Dendritic cell treated with granulocyte-macrophage colony-stimulating factor and Interleukin-4, amounts not matched to agents 40 ng/mL and 50 ng/mL, for 4 days (primary cell): Measurements from ENCODE around the gene OPTC.
A peak's percentile ranks its signal among the peaks of the same experiment; 100 is the strongest.

Source experiments
- H3K27ac Mint-ChIP-seq: one replicate; pipeline ENCODE4 v1.8.0; 2022; ENCODE audit warnings: mild to moderate bottlenecking, mixed read lengths
- H3K27me3 Mint-ChIP-seq: one replicate; pipeline ENCODE4 v1.8.0; 2022; ENCODE audit warnings: mild to moderate bottlenecking, mixed read lengths
- H3K36me3 Mint-ChIP-seq: one replicate; pipeline ENCODE4 v1.8.0; 2022; ENCODE audit warnings: low read depth, mixed read lengths
- H3K4me1 Mint-ChIP-seq: one replicate; pipeline ENCODE4 v1.8.0; 2022; ENCODE audit warnings: low read depth, mixed read lengths
- H3K4me3 Mint-ChIP-seq: one replicate; pipeline ENCODE4 v1.8.0; 2022; ENCODE audit warnings: mild to moderate bottlenecking, moderate library complexity, mixed read lengths
- H3K9me3 Mint-ChIP-seq: one replicate; pipeline ENCODE4 v1.8.0; 2022; ENCODE audit warnings: mixed read lengths
- intact Hi-C: fragments of 100-400 bp; cut with micrococcal nuclease; formaldehyde crosslinking; loops from one replicate; pipeline ENCODE4 v1.15.0; 2022

OPTC gene

GRCh38 chr1:203471841-203472240, 22.1 kb upstream of the OPTC start:
- no peaks in the 10 kb centered on the region for H3K4me1 Mint-ChIP-seq
- H3K27me3 Mint-ChIP-seq = peaks cover 42% of the 10 kb centered on the region
- no peak overlapping the region for H3K27ac Mint-ChIP-seq
- H3K36me3 Mint-ChIP-seq = no peaks in the 10 kb centered on the region
- H3K9me3 Mint-ChIP-seq = no peaks in the 10 kb centered on the region
- intact Hi-C loops = no loop called here
- no peak overlapping the region for H3K4me3 Mint-ChIP-seq

DNA sequence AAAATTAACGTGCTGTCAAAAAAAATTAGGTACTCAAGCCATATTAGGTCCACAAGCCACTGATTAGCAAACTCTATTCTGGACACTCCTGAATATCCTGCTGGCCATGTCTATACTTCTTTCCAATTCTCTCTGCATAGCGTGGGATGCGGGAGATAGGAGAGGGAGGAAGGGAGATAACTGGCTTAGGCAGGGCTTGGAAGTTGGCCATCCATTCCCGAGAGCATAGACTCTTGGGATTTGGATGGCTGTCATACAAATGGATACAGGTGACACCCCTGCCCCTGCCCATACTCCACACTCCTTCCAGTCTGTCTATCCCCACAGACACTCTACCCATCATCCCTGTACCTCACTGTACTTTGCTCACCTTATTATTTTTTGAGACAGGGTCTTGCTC, 20.7 kb upstream of the OPTC start:
- intact Hi-C loops = no loop called here
- no peak overlapping the region for H3K27ac Mint-ChIP-seq
- no peak overlapping the region for H3K4me3 Mint-ChIP-seq
- no peaks in the 10 kb centered on the region for H3K36me3 Mint-ChIP-seq
- no peaks in the 10 kb centered on the region for H3K9me3 Mint-ChIP-seq
- peaks cover 43% of the 10 kb centered on the region for H3K27me3 Mint-ChIP-seq
- no peaks in the 10 kb centered on the region for H3K4me1 Mint-ChIP-seq

GRCh38 chr1:203473781-203474305, 20.1 kb upstream of the OPTC start:
- Mint-ChIP-seq H3K9me3 (no peaks in the 10 kb centered on the region), H3K36me3 (no peaks in the 10 kb centered on the region), H3K4me3 (no peak overlapping the region), H3K27ac (no peak overlapping the region), H3K27me3 (peaks cover 42% of the 10 kb centered on the region), H3K4me1 (no peaks in the 10 kb centered on the region)
- intact Hi-C loops = no loop called here

DNA sequence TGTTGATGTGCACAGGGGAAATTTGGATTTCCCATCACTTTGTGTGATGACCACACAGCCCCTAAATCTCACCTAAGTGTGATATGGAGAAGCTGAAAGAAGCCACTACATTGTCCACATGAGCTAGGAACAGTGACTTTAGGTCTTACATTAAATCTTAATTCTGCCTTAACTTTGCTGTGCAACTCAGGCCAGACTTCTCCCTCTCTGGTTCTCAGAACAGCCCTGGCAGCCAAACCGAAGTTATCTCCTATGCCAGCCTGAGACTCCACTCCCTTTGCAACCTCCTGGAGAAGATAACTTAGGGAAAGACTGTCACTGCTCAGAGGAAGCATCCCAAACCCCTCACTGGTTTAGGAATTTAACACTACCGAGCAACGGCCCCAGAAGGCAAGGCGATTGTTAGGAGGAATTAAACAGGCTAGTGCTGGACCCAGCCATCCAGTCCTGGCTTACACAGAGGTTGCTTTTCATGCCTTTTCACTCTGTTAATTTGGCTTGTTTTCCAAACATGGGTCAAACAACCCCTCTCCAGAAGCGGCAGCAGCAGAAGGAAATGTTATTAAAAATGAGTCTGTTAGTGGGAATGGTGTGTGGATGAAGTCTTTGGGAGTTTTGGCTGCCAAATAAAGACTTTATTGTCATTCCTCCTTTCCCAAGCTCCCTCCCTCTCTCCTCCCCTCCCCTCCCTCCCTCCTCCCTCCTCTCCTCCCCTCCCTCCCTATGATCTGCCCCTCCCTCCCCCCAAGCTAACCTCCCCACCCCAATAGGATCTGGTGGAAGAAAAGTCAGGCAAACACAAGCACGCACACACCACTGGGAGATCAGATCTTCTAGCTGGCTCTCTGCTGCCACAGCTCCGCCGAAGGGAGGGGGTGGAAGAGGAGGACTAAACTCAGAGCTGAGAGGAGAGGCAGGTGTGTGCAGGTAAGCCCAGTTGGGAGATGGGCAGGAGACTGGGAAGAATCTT, 18.7 kb upstream of the OPTC start, which contains the start of gene PRELP:
Gene PRELP (plus strand): TSS at position 795 of the 970 bp plus-strand sequence. CDS start 7,379 bp downstream, outside the sequence.
- Mint-ChIP-seq H3K27me3 (peaks cover 35% of the 10 kb centered on the region), H3K27ac (no peak within 1 kb of the TSS), H3K4me3 (no peak within 1 kb of the TSS), H3K4me1 (peaks cover 5% of the 10 kb centered on the region), H3K9me3 (no peaks in the 10 kb centered on the region), H3K36me3 (no peaks in the 10 kb centered on the region)
- intact Hi-C loops = no loop called here

DNA sequence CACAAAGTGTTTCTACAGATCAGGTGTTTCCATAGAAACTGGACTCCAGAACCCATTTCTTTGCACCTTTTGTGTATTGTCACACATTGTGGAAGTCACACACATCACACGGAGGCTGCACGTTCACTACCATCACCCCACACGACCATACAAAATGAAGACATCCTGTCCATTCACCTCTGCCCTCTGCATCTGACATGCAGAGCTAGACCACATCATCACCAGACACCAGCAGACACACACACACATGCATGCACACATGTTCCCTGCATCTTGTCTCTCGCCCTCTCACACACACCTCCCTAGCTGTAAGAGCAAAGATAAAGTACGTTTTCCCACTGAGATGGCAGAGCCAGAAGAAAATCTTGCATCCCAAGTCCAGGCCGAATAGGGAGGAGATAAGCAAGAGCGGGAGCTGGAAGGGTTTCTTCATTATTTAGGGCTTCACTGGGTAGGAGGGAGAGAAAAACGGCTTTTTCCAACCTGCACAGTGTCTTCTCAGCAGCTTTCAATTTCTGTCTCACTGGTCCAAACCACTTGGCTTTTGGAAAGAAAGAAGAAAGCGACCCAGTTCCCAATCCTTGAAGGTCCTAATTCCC, 17.6 kb upstream of the OPTC start:
- intact Hi-C loops = no loop called here
- Mint-ChIP-seq H3K36me3 (no peaks in the 10 kb centered on the region), H3K27me3 (peaks cover 31% of the 10 kb centered on the region), H3K4me1 (peaks cover 14% of the 10 kb centered on the region), H3K27ac (no peak overlapping the region), H3K9me3 (no peaks in the 10 kb centered on the region), H3K4me3 (no peak overlapping the region)

DNA sequence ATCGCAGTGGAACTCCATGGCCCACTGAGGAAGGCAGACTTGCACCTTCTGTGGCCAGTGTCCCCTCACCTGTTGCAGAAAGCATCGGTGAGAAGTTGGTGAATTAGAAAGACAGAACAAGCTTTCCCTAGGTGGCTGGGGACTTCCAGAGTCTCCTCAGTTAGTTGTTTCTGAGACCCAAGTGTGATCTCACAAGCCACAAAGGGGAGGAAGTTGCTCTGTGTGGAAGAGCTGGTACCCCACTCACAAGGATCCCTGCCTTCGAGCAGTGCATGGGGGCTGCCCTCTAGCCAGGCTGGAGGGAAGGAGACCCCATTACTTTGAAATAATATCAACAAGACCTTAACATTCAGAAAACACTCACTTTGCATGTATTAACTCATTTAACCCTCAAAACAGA, 16.2 kb upstream of the OPTC start:
- Mint-ChIP-seq H3K27me3 (peaks cover 26% of the 10 kb centered on the region), H3K27ac (no peak overlapping the region), H3K36me3 (no peaks in the 10 kb centered on the region), H3K4me1 (peaks cover 20% of the 10 kb centered on the region), H3K9me3 (no peaks in the 10 kb centered on the region), H3K4me3 (no peak overlapping the region)
- intact Hi-C loops = no loop called here

- Mint-ChIP-seq H3K4me3 (no peak overlapping the region), H3K27me3 (peaks cover 23% of the 10 kb centered on the region), H3K27ac (no peak overlapping the region), H3K9me3 (no peaks in the 10 kb centered on the region), H3K36me3 (no peaks in the 10 kb centered on the region), H3K4me1 (peaks cover 20% of the 10 kb centered on the region)
- intact Hi-C loops = no loop called here
Measured at GRCh38 chr1:203478231-203478630, 15.7 kb upstream of the OPTC start.

DNA sequence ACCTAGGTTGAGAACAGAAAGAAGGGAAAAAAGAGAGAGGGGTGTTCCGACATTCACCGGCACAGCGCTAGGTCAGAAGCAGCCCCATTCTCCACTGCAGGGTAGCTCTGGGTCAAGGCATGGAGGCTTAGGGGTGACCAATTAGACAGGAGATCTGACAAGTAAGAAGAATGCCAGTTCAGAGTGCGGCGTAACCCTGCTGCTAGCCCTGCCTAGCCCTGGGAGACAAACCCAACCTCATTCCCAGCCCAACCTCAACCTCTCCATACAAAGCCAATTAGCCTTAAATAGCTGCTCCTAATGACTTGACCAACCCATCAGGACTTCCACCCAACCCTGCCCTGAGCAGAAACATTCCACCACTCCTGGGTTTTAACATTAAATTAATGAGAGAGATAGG, 15.0 kb upstream of the OPTC start:
- H3K4me1 Mint-ChIP-seq = peaks cover 20% of the 10 kb centered on the region

GRCh38 chr1:203479646-203480045, 14.3 kb upstream of the OPTC start:
- no peaks in the 10 kb centered on the region for H3K36me3 Mint-ChIP-seq
- peaks cover 13% of the 10 kb centered on the region for H3K27me3 Mint-ChIP-seq
- H3K9me3 Mint-ChIP-seq = no peaks in the 10 kb centered on the region
- intact Hi-C loops = no loop called here
- no peak overlapping the region for H3K4me3 Mint-ChIP-seq
- peaks cover 20% of the 10 kb centered on the region for H3K4me1 Mint-ChIP-seq
- H3K27ac Mint-ChIP-seq = no peak overlapping the region

More for the DNA sequence above, 15.0 kb upstream of the OPTC start:
- Mint-ChIP-seq H3K27ac (no peak overlapping the region), H3K9me3 (no peaks in the 10 kb centered on the region), H3K4me3 (no peak overlapping the region), H3K36me3 (no peaks in the 10 kb centered on the region), H3K27me3 (peaks cover 16% of the 10 kb centered on the region)
- intact Hi-C loops = no loop called here

DNA sequence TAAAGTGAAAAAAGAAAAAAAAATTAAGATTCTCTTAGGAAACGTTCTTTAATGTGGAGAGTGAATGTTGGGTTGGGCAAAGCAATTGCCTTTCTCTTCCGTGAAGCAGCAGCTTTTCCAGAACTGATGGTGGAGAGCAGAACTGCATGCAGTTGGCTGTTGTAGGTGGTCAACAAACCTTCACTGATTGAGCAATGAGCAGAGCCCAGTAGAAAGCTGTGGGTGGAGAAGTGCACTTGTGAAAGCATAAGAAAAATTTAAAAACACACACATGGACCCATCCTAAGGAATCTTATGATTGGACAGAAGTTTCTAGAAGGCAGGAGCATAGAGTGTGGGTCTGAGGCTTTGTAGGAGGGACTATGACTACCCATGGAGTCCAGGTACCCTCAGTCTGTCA, 13.9 kb upstream of the OPTC start:
- intact Hi-C loops = no loop called here
- H3K27ac Mint-ChIP-seq = no peak overlapping the region
- H3K9me3 Mint-ChIP-seq = no peaks in the 10 kb centered on the region

DNA sequence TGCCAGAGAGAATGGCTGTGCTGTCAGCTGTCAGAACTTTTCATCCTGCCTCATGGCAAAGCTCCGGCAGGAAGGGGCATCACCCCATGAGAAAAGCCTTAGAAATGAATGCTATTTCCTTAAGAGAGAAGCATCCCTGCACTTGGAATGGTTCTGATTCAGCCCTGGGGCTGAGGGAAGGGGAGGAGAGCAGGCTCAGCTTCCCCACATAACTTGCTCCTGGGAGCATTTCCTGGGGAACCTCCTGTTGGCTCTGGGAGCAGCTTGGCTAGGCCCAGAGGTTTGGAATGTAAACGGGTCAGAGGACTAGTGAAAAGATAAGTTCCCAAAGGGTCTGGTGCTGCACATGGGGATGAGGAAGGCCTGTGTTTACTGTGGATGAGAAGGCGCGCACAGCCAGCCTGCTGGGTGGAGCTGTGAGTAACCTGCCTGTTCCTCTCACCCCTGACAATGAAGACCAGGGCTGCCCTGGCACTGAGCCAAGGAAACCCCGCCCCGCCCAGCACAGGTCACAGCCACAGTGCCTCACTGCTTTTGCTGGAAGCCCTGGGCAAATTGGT, 13.3 kb upstream of the OPTC start:
- Mint-ChIP-seq H3K36me3 (no peaks in the 10 kb centered on the region), H3K4me3 (no peak overlapping the region), H3K4me1 (peaks cover 20% of the 10 kb centered on the region), H3K27me3 (peaks cover 10% of the 10 kb centered on the region), H3K27ac (no peak overlapping the region), H3K9me3 (no peaks in the 10 kb centered on the region)
- intact Hi-C loops = no loop called here

More for the DNA sequence above, 13.9 kb upstream of the OPTC start:
- Mint-ChIP-seq H3K36me3 (no peaks in the 10 kb centered on the region), H3K4me1 (peaks cover 20% of the 10 kb centered on the region), H3K27me3 (peaks cover 12% of the 10 kb centered on the region), H3K4me3 (no peak overlapping the region)

DNA sequence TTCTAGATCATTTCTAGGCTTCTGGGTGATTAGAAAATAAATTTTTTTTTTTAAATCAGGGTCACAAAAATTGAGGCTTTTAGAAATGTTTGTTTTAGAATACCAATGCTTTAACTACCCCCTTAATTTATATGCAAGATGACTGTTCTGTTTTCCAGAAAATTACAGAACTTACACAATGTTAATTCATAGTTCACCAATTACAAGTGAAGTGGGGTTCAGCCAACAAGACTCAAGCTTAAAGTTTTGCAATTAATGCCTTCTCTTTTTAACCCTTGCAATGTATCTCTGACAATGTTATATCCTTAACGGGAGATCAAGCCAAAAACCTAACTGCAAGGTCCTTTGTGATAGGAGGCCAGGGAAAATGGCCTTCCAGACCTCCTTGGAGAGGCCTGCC, 12.8 kb upstream of the OPTC start:
- Mint-ChIP-seq H3K27ac (no peak overlapping the region), H3K9me3 (no peaks in the 10 kb centered on the region), H3K36me3 (no peaks in the 10 kb centered on the region), H3K4me3 (no peak overlapping the region), H3K27me3 (peaks cover 5% of the 10 kb centered on the region), H3K4me1 (peaks cover 20% of the 10 kb centered on the region)
- intact Hi-C loops = no loop called here

DNA sequence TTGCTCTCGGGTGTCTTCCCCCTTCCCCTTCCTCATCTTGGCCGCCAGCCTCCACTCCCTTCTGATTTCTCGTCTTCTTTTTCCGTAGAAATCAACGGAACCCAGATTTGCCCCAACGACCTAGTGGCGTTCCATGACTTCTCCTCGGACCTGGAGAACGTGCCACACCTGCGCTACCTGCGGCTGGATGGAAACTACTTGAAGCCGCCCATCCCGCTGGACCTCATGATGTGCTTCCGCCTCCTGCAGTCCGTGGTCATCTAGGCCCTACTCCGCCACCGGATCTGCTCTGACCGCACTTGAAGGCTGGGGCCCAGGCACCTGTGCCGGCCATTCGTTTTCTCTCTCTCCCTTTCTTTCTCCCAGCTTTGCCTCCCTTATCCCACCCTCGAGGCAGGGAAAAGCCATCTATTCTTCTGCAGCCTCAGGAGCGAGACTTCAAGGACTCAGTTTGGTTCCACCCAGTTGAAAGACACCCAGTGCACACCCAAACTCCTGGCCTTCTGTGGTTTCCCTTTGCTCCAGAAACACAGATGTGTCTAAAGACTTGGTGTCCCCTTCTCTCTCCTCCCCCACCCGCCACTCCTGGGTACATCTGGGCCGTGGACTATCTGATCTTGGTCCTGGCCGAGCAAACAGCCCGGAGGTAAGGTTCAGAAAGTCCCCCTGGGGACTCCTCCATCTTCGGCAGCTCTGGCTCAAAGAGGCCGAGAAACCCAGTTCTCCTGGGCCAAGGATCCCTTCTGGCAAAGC, 7.2 kb upstream of the OPTC start:
- H3K9me3 Mint-ChIP-seq = no peaks in the 10 kb centered on the region
- intact Hi-C loops = loop anchor here (1.0 to 2.0 kb wide), 3 partner anchors 117 to 216 kb away; no protein-coding TSS in a partner anchor
- H3K4me3 Mint-ChIP-seq = peak overlapping the region; percentile 73

More for the DNA sequence above, 7.2 kb upstream of the OPTC start:
- Mint-ChIP-seq H3K27me3 (peaks cover 7% of the 10 kb centered on the region), H3K4me1 (peaks cover 18% of the 10 kb centered on the region), H3K27ac (no peak overlapping the region), H3K36me3 (no peaks in the 10 kb centered on the region)
